MM.1S (cell line): ENCODE measurements around the gene ENPP5.

Experiments
- DNase-seq: peaks from one replicate; pipeline ENCODE4 v3.0.0-alpha.2; 2015
- H2AFZ ChIP-seq: fragments of 300-600 bp; sonication (generic); 2 replicates; pipeline ENCODE4 v1.6.0; 2016; ENCODE audit warnings: antibody characterized with exemption, low read length
- H3F3A ChIP-seq: fragments of 300-600 bp; sonication (generic); 2 replicates; pipeline ENCODE4 v1.6.1; 2016; ENCODE audit warnings: mild to moderate bottlenecking, antibody characterized with exemption, low read length, moderate library complexity, mixed read lengths; ENCODE audit not compliant: insufficient read depth
- H3K27ac ChIP-seq: fragments of 300-600 bp; sonication (generic); 2 replicates; pipeline ENCODE4 v1.5.1; 2016; ENCODE audit warnings: mild to moderate bottlenecking, low read length
- H3K27me3 ChIP-seq: fragments of 300-600 bp; sonication (generic); replicated peaks from 2 replicates; pipeline ENCODE4 v1.6.0; 2016; ENCODE audit warnings: low read length; ENCODE audit not compliant: insufficient read depth
- H3K36me3 ChIP-seq: fragments of 300-600 bp; sonication (generic); replicated peaks from 2 replicates; pipeline ENCODE4 v1.6.1; 2016; ENCODE audit warnings: mild to moderate bottlenecking, low read length, mixed read lengths; ENCODE audit not compliant: insufficient read depth
- H3K4me1 ChIP-seq: fragments of 300-600 bp; sonication (generic); 2 replicates; pipeline ENCODE4 v1.6.1; 2016; ENCODE audit warnings: low read length, mixed read lengths
- H3K4me2 ChIP-seq: fragments of 300-600 bp; sonication (generic); 2 replicates; pipeline ENCODE4 v1.6.0; 2016; ENCODE audit warnings: low read depth, low read length
- H3K4me3 ChIP-seq: fragments of 300-600 bp; sonication (generic); 2 replicates; pipeline ENCODE4 v1.5.1; 2016; ENCODE audit warnings: low read length, mixed read lengths
- H3K79me2 ChIP-seq: fragments of 300-600 bp; sonication (generic); 2 replicates; pipeline ENCODE4 v1.6.1; 2016; ENCODE audit warnings: mixed run types, low read length, mixed read lengths
- H3K9ac ChIP-seq: fragments of 300-600 bp; sonication (generic); 2 replicates; pipeline ENCODE4 v1.6.1; 2016; ENCODE audit warnings: low read length, mixed read lengths
- H3K9me2 ChIP-seq: fragments of 300-600 bp; sonication (generic); replicated peaks from 2 replicates; pipeline ENCODE4 v1.6.1; 2016; ENCODE audit warnings: mild to moderate bottlenecking, low read length, mixed read lengths; ENCODE audit not compliant: insufficient read depth
- H3K9me3 ChIP-seq: fragments of 300-600 bp; sonication (generic); replicated peaks from 2 replicates; pipeline ENCODE4 v1.6.1; 2016; ENCODE audit warnings: mild to moderate bottlenecking, low read length, mixed read lengths; ENCODE audit not compliant: insufficient read depth
- H4K20me1 ChIP-seq: fragments of 300-600 bp; sonication (generic); 2 replicates; pipeline ENCODE4 v1.6.1; 2016; ENCODE audit warnings: mild to moderate bottlenecking, low read length, moderate library complexity, mixed read lengths; ENCODE audit not compliant: insufficient read depth
- CTCF ChIP-seq: fragments of 300-600 bp; sonication (generic); IDR thresholded peaks from 2 replicates; pipeline ENCODE4 v1.5.1; 2016; ENCODE audit warnings: antibody characterized with exemption, low read length, mixed read lengths
- EZH2 ChIP-seq: fragments of 300-600 bp; sonication (generic); optimal IDR thresholded peaks from 2 replicates; pipeline ENCODE3; 2017; ENCODE audit warnings: low read depth, mild to moderate bottlenecking, antibody characterized with exemption, low read length, mixed read lengths
- EZH2phosphoT487 ChIP-seq: fragments of 300-600 bp; sonication (generic); IDR thresholded peaks from 2 replicates; pipeline ENCODE4 v1.6.1; 2018; ENCODE audit warnings: antibody characterized with exemption, low read length

ENPP5 gene

GRCh38 chr6:46113370-46113769, 57.4 kb downstream of the ENPP5 start:
- Histone ChIP-seq H3K4me2 (no peak overlapping the region), H3K9ac (no peak overlapping the region), H3K27me3 (no peaks in the 10 kb centered on the region), H4K20me1 (no peaks in the 10 kb centered on the region), H3K4me3 (no peak overlapping the region), H3K4me1 (no peaks in the 10 kb centered on the region), H3K79me2 (no peaks in the 10 kb centered on the region), H3K9me3 (no peaks in the 10 kb centered on the region), H3F3A (no peaks in the 10 kb centered on the region), H3K27ac (no peak overlapping the region), H3K9me2 (no peaks in the 10 kb centered on the region), H2AFZ (no peak overlapping the region), H3K36me3 (no peaks in the 10 kb centered on the region)
- DNase-seq = no peak
- TF ChIP-seq EZH2phosphoT487 (no peak), EZH2 (no peak), CTCF (no peak)
